Esophagus squamous epithelium (tissue), 4 donors: ENCODE measurements around the gene LDLRAD3.

ENCODE experiments used
- POLR2A ChIP-seq, 4 donors: fragments of 450-650 bp; IDR thresholded peaks; one replicate each; pipeline ENCODE4 v1.6.1; 2017; ENCODE audit warnings: antibody characterized with exemption in 4 of 4, mild to moderate bottlenecking in 4 of 4, moderate library complexity in 3 of 4
- TF ChIP-seq, protein P1 (sequence below), 6 experiments: fragments of 450-650 bp in 4 of 6; fragments of 200-600 bp in 2 of 6; sonication (generic) in 2 of 6; IDR thresholded peaks; one replicate each; pipeline ENCODE4 v1.5.1; 2016 to 2019; ENCODE audit warnings: antibody characterized with exemption in 6 of 6, mild to moderate bottlenecking in 4 of 6, moderate library complexity in 4 of 6

GRCh38 chr11:35954205-35954604 is 10.3 kb downstream of the LDLRAD3 start:
- TF ChIP-seq, protein P1, sequence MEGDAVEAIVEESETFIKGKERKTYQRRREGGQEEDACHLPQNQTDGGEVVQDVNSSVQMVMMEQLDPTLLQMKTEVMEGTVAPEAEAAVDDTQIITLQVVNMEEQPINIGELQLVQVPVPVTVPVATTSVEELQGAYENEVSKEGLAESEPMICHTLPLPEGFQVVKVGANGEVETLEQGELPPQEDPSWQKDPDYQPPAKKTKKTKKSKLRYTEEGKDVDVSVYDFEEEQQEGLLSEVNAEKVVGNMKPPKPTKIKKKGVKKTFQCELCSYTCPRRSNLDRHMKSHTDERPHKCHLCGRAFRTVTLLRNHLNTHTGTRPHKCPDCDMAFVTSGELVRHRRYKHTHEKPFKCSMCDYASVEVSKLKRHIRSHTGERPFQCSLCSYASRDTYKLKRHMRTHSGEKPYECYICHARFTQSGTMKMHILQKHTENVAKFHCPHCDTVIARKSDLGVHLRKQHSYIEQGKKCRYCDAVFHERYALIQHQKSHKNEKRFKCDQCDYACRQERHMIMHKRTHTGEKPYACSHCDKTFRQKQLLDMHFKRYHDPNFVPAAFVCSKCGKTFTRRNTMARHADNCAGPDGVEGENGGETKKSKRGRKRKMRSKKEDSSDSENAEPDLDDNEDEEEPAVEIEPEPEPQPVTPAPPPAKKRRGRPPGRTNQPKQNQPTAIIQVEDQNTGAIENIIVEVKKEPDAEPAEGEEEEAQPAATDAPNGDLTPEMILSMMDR (IDR thresholded peaks at IDR 0.05), result no peak
- TF ChIP-seq POLR2A (IDR thresholded peaks at IDR 0.05), result no peak
